HG03442 (cell line): ENCODE data around the gene CFAP141.
"Not testable (repeated sequence)": the region's sequence is repeated elsewhere in the genome, so short reads cannot be mapped to it uniquely, and the experiment has no call there.

Experiments
- ATAC-seq: cut with Tn5 transposase; IDR thresholded peaks from one replicate; pipeline ENCODE4 v1.9.1; 2021; ENCODE audit warnings: mild to moderate bottlenecking, moderate library complexity; ENCODE audit not compliant: unreplicated experiment

CFAP141 gene

DNA sequence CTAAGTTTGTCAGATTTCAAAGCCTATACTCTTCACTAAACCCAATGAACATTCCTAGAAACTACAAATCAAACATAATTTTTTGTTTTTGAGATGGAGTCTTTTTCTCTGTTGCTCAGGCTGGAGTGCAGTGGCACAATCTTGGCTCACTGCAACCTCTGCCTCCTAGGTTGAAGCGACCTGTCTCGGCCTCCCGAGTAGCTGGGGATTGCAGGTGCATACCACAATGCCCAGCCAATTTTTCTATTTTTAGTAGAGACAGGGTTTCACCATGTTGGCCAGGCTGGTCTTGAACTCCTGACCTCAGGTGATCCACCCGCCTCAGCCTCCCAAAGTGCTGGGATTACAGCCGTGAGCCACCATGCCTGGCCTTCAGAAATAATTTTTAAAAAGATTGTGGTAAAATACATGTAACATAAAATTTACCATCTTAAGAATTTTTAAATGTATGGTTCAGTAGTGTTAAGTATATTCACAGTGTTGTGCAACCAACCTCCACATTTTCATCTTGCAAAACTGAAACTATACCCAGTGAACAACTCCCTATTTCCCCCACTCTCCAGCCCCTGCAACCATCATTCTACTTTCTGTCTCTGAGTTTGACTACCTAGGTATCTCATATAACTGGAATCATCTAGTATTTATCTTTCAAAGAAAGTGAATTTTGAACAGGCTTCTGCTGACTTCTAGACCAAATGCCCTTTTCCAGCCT is 2.7 kb upstream of the CFAP141 start:
- ATAC-seq: no peak

- ATAC-seq: no peak
These were observed 1.1 kb upstream of the CFAP141 start for GRCh38 chr1:154207262-154207661.

DNA sequence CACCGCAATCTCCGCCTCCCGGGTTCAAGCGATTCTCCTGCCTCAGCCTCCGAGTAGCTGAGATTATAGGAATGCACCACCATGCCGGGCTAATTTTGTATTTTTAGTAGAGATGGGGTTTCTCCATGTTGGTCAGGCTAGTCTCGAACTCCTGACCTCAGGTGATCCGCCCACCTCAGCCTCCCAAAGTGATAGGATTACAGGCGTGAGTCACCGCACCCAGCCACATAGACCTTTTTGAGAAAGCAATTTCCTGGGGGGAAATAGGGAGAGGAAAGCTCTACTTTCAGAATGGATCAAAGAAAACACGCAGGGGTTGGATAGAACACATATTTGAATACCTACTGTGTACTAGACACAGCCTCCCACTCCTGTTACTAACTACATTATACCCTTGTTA is 355 bp downstream of the CFAP141 start:
- not testable (repeated sequence) for ATAC-seq

DNA sequence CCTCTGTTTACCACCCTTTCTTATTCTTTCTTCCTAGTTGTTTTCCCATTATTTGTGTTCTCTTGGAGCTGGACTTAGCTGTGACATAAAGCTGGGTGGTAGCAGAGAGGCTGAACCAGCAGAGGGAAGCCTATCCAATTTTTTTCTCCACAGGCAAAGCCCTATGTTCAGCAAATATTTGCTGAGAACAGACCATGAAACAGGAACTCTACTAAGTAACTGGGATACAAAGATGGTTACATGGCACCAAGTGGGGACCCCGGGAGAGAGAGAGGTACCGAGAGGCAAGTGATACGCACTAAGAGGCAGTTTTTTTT is 6.6 kb downstream of the CFAP141 start:
- no peak for ATAC-seq

GRCh38 chr1:154198756-154199562 is 7.2 kb downstream of the CFAP141 start:
- ATAC-seq: no peak

GRCh38 chr1:154193821-154194220 is 12.3 kb downstream of the CFAP141 start:
- ATAC-seq: no peak

DNA sequence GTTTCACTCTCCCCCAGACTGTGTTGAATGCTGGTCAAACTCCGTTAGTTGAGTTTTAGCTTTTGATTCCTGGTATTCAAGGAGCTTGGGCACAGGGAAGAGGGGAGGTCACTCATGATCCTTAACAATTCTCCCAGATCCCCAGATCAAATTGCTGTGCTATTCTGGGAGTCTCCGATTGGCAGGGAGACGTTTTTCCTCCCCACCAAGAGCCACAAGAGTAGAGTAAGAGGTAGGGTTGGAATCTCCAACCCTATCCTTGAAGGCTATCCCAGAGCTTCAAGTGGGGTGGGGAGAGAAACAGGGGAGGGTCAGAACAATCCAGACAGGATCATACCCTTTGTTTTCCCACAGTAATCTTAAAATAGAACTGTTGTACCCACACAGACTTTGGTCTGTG is 13.7 kb downstream of the CFAP141 start:
- no peak for ATAC-seq

GRCh38 chr1:154191990-154192461 is 14.1 kb downstream of the CFAP141 start, which contains the start of gene TPM3:
Gene TPM3, minus strand, starts transcription at chr1:154192100. Its CDS starts 82 bp downstream, at chr1:154192018.
- no peak for ATAC-seq

- ATAC-seq: no peak
These were observed 15.6 kb downstream of the CFAP141 start for GRCh38 chr1:154190550-154190949.

GRCh38 chr1:154186852-154187501 is 19.2 kb downstream of the CFAP141 start:
- ATAC-seq: no peak

GRCh38 chr1:154186177-154186576 is 20.0 kb downstream of the CFAP141 start:
- ATAC-seq: no peak

- ATAC-seq: peak; percentile 82
These were observed 22.9 kb downstream of the CFAP141 start for GRCh38 chr1:154183046-154183915.

DNA sequence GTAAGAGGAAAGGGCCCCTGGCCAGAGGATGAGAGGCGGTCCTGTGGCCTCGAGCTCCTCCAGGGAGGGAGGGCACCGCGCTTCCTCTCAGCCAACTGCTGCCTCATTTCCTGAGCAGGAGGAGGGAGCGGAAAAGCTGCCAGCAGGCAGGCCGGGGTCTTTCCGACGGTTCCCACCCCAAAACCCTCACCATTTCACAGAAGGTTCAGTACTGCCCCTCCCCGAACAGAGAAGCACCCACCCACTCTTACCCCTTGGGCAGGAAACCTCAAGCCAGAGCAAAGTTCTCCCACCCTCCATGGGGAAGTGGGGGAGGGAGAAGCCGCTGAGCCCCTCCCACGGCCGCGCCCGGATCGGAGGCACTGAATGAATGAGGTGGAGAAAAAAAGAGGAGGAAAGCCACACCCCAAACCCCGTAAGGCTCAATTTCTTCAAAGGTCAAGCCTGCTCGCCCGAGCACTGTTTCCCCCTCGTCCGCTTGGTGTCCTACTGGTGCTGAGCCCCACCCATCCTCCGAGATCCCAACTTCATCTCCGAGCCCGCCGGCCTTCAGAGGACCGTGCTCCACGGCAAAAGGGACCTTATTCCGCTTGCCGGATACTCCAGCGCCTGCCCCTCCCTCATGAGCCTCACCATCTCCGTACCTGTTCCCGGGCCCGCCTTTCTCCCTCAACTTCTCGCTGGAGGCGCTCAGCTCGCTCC is 23.6 kb downstream of the CFAP141 start:
- peak; percentile 40 for ATAC-seq

GRCh38 chr1:154181944-154182343 is 24.2 kb downstream of the CFAP141 start:
- ATAC-seq: no peak

- ATAC-seq: no peak
These were observed 26.0 kb downstream of the CFAP141 start for GRCh38 chr1:154179946-154180687.

GRCh38 chr1:154178911-154179811 is 27.0 kb downstream of the CFAP141 start:
- ATAC-seq: no peak

DNA sequence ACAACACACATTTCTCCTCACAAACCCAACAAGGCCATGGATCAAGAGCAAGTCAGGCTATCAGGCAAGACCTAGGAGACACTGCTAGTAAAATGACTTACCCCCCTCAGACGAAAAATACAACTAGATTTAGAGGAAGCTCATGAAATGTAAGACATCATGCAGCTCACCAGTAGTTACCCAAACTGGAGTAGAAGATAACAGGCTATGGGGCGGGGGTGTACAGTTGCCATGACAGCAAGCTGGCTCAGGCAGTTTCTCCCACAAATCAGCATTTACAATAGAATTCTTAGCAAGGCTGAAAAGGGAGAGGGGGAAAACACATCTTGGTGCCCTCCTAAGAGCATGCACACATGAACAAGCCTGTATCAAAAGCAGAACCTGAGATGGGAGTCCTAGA is 28.1 kb downstream of the CFAP141 start:
- no peak for ATAC-seq

GRCh38 chr1:154176337-154176736 is 29.8 kb downstream of the CFAP141 start:
- no peak for ATAC-seq
